Activated T-cell treated with anti-CD3 and anti-CD28 coated beads for 48 hours (primary cell): ENCODE results near the gene TAS2R7.
"Not testable (repeated sequence)": the region's sequence is repeated elsewhere in the genome, so short reads cannot be mapped to it uniquely, and the experiment has no call there.

Experiments used
- DNase-seq: peaks from one replicate; pipeline ENCODE4 v3.0.0-alpha.2; 2020; ENCODE audit warnings: low read depth

The TAS2R7 gene

GRCh38 chr12:10802587-10802986, at the start of gene TAS2R7:
TSS of gene TAS2R7 (minus strand) at chr12:10802627. CDS start at chr12:10802570, 57 bp downstream.
- DNase-seq: no peak

GRCh38 chr12:10851243-10851858, 48.9 kb upstream of the TAS2R7 start:
- no peak for DNase-seq

GRCh38 chr12:10849425-10849878, 47.0 kb upstream of the TAS2R7 start, which contains the start of gene PRR4:
TSS of gene PRR4 (minus strand) at chr12:10849475. CDS start at chr12:10849437, 38 bp downstream.
- DNase-seq: no peak

- DNase-seq: no peak
Measured at GRCh38 chr12:10847744-10848143, 45.3 kb upstream of the TAS2R7 start.

- no peak for DNase-seq
Measured at GRCh38 chr12:10842862-10843261, 40.4 kb upstream of the TAS2R7 start.

GRCh38 chr12:10838461-10838860, 36.0 kb upstream of the TAS2R7 start:
- DNase-seq: no peak

- DNase-seq: no peak
Measured at GRCh38 chr12:10829994-10830393, 27.6 kb upstream of the TAS2R7 start.

- no peak for DNase-seq
Measured at GRCh38 chr12:10826258-10826657, 23.8 kb upstream of the TAS2R7 start, which contains the start of gene TAS2R10. TSS of gene TAS2R10 (minus strand) at chr12:10826358. CDS start at chr12:10826269, 89 bp downstream.

GRCh38 chr12:10824957-10825356, 22.5 kb upstream of the TAS2R7 start:
- no peak for DNase-seq

GRCh38 chr12:10811883-10812536, 9.6 kb upstream of the TAS2R7 start:
- no peak for DNase-seq

GRCh38 chr12:10810068-10810467, 7.6 kb upstream of the TAS2R7 start, which contains the start of gene TAS2R9:
TSS of gene TAS2R9 (minus strand) at chr12:10810168. CDS start at chr12:10810075, 93 bp downstream.
- no peak for DNase-seq

- DNase-seq: no peak
Measured at GRCh38 chr12:10807186-10807585, 4.8 kb upstream of the TAS2R7 start, which contains the start of gene TAS2R8. TSS of gene TAS2R8 (minus strand) at chr12:10807286. CDS start at chr12:10806980, 306 bp downstream.

GRCh38 chr12:10801741-10802140, 686 bp downstream of the TAS2R7 start:
- DNase-seq: no peak

GRCh38 chr12:10794222-10794621, 8.2 kb downstream of the TAS2R7 start:
- DNase-seq: no peak

GRCh38 chr12:10791769-10792168, 10.7 kb downstream of the TAS2R7 start:
- DNase-seq: not testable (repeated sequence)

- no peak for DNase-seq
Measured at GRCh38 chr12:10783252-10783651, 19.2 kb downstream of the TAS2R7 start.

GRCh38 chr12:10779103-10779502, 23.3 kb downstream of the TAS2R7 start:
- DNase-seq: no peak

GRCh38 chr12:10771132-10771733, 31.2 kb downstream of the TAS2R7 start:
- no peak for DNase-seq

- DNase-seq: no peak
Measured at GRCh38 chr12:10759657-10760056, 42.8 kb downstream of the TAS2R7 start.

GRCh38 chr12:10756194-10756593, 46.2 kb downstream of the TAS2R7 start:
- DNase-seq: no peak

GRCh38 chr12:10753059-10753458, 49.4 kb downstream of the TAS2R7 start:
- no peak for DNase-seq
